ENCODE measurements around the gene VPS25. TPM values are rescaled to one million over a fixed set of nuclear protein-coding genes. Genes with fewer than 3 reads are reported as not detected.

VPS25 gene
- total and polyA plus RNA-seq, 9 of the 15 experiments (the other 6 are each of a cell fraction or from before 2014, with no cell fraction given) = 123 to 352 (median 180) TPM

DNA sequence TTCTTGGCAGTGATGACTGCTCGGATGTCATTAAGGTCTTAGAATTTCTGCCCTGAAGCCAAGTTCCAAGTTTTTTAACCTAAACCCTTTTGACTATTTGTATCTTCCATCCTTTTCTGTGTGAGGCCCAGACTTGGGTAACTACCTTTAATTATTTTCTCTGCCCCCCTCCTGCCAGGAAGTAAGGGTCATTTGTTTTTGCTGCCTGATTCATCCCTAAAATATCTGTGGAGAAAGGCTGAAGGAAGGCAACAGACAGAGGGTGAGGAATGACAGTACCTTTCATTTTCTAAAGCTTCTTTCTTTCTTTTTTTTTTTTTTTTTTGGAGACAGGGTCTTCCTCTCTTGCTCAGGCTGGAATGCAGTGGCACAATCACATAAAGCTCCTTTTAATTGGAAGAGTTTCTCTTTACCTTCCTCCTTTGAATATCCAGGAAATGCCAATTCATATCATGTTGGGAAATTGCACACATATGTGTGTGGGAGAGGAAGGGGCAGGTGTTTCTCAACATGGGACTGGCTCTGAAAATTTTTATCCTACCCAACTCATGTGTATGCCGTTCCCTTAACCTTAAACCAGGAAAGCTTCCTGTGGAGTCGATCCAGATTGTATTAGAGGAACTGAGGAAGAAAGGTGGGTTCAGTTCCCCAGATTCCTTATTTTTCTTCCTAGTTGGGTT lies 957 bp downstream of the VPS25 start (continued):
- TF ChIP-seq NCOA2 (IDR thresholded peaks at IDR 0.05; ENCODE audit: partially characterized antibody in 2 of 2) = no peak
- TF ChIP-seq KDM4B (IDR thresholded peaks at IDR 0.05; ENCODE audit: borderline replicate concordance in 2 of 2, low read depth in 1 of 2) = no peak

DNA sequence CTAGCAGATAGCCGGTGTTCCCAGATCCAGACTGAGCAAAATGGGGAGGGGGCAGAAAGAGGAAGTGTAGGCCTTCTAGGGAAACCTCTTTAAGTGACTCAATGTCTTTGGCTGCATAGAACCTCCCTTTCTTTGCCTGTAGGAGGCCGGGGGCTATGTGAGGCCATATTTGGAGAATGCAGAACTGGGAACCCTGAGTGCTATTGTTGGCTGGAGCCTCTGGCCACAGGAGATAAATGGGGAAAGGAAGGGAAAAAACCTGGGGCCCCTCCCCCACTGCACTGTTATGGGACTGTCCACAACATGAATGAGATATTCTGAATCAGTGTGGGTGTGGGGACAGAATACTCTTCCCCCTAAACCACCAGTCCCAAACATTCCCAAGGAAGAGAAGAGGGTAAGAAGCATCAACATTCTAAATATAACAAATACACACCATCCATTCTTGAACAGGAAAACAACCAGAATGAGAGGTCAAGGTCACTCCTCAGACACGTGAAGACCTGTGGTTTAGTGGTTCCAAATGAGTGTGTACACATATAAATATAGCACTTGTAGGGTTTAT lies 2.4 kb downstream of the VPS25 start:
- WGBS (ENCODE audit: insufficient coverage, low coverage, missing lambda C conversion rate) = 6% methylated on average over 3 of the region's 3 CpGs
- Histone ChIP-seq H3K36me3 (ENCODE audit: control insufficient read depth, insufficient read depth, low read length) (peaks cover 50% of the 10 kb centered on the region), H2AFZ (ENCODE audit: low read depth, low read length) (no peak overlapping the region), H3K27ac (ENCODE audit: extremely low read depth, low read depth, low read length) (peak overlapping the region; percentile 85), H3K9me1 (ENCODE audit: control insufficient read depth, insufficient read depth, low read length) (no peaks in the 10 kb centered on the region), H3K4me3 (no peak overlapping the region), H3K27me3 (ENCODE audit: control insufficient read depth in 2 of 2, insufficient read depth in 2 of 2, low read length in 2 of 2) (no peaks in the 10 kb centered on the region), H3K79me2 (ENCODE audit: control insufficient read depth, insufficient read depth, low read length) (peaks cover 25% of the 10 kb centered on the region), H3K4me2 (ENCODE audit: insufficient read depth, low read length) (peak overlapping the region; percentile 56), H4K20me1 (replicated peaks; ENCODE audit: control insufficient read depth, insufficient read depth, low read length) (no peaks in the 10 kb centered on the region), H3K9ac (ENCODE audit: insufficient read depth in 1 of 2, low read depth in 2 of 2, low read length in 2 of 2) (peak overlapping the region; percentile 2 to 88; a peak in 3 of 4 replicates), H3K9me3 (replicated peaks; ENCODE audit: control insufficient read depth, insufficient read depth, low read depth, low read length) (no peaks in the 10 kb centered on the region), H3K4me1 (replicated peaks in 1 of 2; ENCODE audit: control insufficient read depth in 2 of 2, insufficient read depth in 2 of 2, low read length in 2 of 2) (peaks cover 48 to 56% of the 10 kb centered on the region in 2 experiments)
- ChIA-PET POLR2A (no interaction called here), CTCF (ENCODE audit: low intra/inter-chr PET ratio) (interaction anchor here (0.8 kb wide), 1 partner anchor 197 kb away, joined by 5 read pairs; no protein-coding TSS in a partner anchor)
- peak; percentile 47 to 91 (median 63) for DNase-seq (ENCODE audit: extremely low read depth in 1 of 4, low spot score in 3 of 4)
- intact Hi-C loops (cut with micrococcal nuclease) = loop anchor here (2.0 kb wide), 1 partner anchor 49 kb away; the partner anchor contains the start of gene BECN1
- in situ Hi-C loops (cut with MboI) = no loop called here
- peak; percentile 36 for ATAC-seq
- peak; percentile 86 for FAIRE-seq
- BruUV-seq (replicated peaks) = no TSS peak
- TF ChIP-seq NR2C1 (IDR thresholded peaks at IDR 0.05) (peak; percentile 57; the same call in 1 of the 2 replicates), NR2C1 (tag; IDR thresholded peaks at IDR 0.05) (0 out of 2 replicates have a peak, but pooled peaks have one; percentile 26), CBFA2T2 (conservative IDR thresholded peaks at IDR 0.05) (peak; percentile 71), ZBTB5 (IDR thresholded peaks at IDR 0.05) (no peak), CTBP1 (IDR thresholded peaks at IDR 0.05; ENCODE audit: borderline replicate concordance) (peak; percentile 33; the same call in 1 of the 2 replicates), HES1 (IDR thresholded peaks at IDR 0.05; ENCODE audit: low read depth) (peak; percentile 58; the same call in 1 of the 2 replicates), SMC3 (conservative IDR thresholded peaks at IDR 0.05; ENCODE audit: insufficient read depth, low read depth, low read length) (peak; percentile 26; the same call in 1 of the 2 replicates), ZNF766 (CRISPR knock-in tag; conservative IDR thresholded peaks at IDR 0.05) (peak; percentile 88), SMARCA4 (IDR thresholded peaks at IDR 0.05) (peak; percentile 31; the same call in 1 of the 2 replicates)
- TF ChIP-seq, protein P1, sequence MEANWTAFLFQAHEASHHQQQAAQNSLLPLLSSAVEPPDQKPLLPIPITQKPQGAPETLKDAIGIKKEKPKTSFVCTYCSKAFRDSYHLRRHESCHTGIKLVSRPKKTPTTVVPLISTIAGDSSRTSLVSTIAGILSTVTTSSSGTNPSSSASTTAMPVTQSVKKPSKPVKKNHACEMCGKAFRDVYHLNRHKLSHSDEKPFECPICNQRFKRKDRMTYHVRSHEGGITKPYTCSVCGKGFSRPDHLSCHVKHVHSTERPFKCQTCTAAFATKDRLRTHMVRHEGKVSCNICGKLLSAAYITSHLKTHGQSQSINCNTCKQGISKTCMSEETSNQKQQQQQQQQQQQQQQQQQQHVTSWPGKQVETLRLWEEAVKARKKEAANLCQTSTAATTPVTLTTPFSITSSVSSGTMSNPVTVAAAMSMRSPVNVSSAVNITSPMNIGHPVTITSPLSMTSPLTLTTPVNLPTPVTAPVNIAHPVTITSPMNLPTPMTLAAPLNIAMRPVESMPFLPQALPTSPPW (CRISPR knock-in tag; IDR thresholded peaks at IDR 0.05) = peak; percentile 80
- TF ChIP-seq, protein P2, sequence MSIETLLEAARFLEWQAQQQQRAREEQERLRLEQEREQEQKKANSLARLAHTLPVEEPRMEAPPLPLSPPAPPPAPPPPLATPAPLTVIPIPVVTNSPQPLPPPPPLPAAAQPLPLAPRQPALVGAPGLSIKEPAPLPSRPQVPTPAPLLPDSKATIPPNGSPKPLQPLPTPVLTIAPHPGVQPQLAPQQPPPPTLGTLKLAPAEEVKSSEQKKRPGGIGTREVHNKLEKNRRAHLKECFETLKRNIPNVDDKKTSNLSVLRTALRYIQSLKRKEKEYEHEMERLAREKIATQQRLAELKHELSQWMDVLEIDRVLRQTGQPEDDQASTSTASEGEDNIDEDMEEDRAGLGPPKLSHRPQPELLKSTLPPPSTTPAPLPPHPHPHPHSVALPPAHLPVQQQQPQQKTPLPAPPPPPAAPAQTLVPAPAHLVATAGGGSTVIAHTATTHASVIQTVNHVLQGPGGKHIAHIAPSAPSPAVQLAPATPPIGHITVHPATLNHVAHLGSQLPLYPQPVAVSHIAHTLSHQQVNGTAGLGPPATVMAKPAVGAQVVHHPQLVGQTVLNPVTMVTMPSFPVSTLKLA (conservative IDR thresholded peaks at IDR 0.05) = peak in 1 of 2 experiments; percentile 44; a peak in 3 of 4 replicates
